IPS-NIHi11 (cell line): ENCODE results near the gene FUT7.
"Not testable (repeated sequence)": the region's sequence is repeated elsewhere in the genome, so short reads cannot be mapped to it uniquely, and the experiment has no call there.

ENCODE experiments used
- DNase-seq: peaks from one replicate; pipeline ENCODE4 v3.0.0; 2012; ENCODE audit warnings: mixed read lengths, low spot score

Gene FUT7

DNA sequence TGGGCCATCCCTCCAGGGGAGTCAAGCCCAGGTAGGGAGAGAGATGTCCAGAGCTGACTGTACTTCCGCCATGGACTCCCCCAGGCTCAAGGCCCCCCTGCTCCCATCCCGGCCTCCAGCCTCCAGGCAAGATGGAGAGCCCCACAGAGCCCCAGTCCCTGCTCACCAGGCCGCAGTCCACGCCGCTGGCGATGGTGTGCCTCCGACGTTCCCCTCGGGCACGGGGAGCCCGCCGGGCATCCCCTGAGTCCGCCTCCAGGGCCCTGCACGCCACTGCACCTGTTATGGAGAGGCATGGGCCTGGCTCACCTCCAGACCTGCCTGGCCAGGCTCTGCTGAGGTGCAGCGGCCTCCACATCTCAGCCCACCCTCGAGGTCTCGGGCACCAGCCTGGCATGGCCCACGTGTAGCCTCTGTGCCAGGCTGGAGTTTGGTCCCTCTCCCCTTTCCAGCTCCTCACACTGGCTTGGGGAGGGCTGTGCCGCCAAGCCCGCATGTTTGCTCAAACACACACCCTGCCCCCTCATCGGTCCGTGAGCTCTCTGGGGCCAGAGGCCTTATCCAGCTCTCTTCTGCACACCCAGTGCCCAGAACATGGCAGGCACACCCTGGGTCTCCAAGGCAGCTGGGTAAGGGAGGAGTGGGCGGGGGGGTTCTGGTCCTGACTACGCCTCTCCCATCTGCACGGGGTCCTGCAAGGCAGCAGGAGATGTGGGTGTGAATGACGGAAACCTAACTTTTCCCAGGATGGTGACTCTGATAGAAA lies 34.4 kb upstream of the FUT7 start:
- no peak for DNase-seq

DNA sequence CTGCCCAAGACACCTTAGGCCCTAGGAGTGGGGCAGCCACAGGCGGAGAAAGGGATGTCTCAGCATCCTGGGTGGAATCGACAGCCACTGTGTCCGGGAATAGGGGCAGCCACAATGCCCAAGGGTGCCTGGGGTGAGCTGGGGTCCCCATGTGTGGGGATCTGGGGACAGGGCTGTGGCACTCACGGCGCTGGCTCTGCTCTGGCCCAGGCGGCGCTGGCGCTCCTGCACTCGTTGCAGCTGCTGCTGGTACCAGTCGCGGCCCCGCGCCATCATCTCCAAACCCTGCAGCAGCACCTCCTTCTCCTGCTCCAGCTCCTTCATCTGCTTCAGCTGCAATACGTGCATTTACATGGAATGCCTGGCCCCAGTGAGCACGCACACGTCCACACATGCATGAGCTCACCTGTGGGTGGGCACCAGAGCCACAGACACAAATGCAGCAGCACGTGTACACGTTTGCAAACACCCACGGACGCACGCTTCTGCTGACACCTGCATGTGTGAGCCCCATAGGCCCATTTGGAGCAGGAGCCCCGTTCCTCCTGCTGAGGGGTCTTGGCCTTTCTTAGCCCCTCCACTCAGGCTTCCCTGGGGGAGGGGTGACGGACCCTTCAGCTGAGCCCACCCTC lies 33.6 kb upstream of the FUT7 start:
- DNase-seq = no peak

- no peak for DNase-seq
These were observed 32.9 kb upstream of the FUT7 start for GRCh38 chr9:137064880-137065164.

GRCh38 chr9:137064027-137064879 lies 32.4 kb upstream of the FUT7 start:
- DNase-seq = peak; percentile 83

GRCh38 chr9:137063311-137064026 lies 31.6 kb upstream of the FUT7 start:
- no peak for DNase-seq

DNA sequence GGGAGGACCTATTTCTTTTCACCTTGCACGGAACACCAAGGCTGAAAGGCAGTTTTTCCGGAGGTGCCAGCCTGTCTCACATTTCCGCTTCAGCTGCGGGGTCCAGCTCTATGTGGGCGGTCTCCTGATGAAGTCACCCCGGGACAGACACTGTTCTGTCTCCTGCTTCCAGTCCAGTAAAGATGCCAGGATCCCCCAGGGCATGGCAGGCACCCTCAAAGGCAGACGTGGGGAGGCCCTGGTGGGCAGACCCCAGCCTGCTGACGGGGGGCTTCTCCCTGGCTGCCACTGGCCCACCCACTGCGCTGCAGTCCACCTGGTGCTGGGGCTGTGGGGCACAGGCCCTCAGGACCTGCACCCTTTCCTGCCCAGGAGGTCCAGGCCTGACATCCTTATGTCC lies 30.9 kb upstream of the FUT7 start:
- not testable (repeated sequence) for DNase-seq

- DNase-seq = no peak
These were observed 30.5 kb upstream of the FUT7 start for GRCh38 chr9:137062384-137062783.

GRCh38 chr9:137058521-137059234 lies 26.8 kb upstream of the FUT7 start:
- no peak for DNase-seq

DNA sequence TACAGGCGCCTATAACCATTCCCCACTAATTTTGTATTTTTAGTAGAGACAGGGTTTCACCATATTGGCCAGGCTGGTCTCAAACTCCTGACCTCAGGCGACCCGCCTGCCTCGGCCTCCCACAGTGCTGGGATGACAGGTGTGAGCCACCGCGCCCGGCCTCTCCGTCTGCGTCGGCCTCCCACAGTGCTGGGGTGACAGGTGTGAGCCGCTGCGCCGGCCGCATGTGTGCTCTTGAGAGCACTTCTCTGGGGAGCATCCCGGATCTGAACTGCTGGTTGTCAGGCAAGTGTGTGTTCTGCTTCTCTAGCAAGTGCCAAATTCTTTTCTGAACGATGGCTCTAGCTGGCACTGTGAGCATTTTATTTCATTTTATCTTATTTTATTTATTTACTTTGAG lies 25.7 kb upstream of the FUT7 start:
- no peak for DNase-seq

- no peak for DNase-seq
These were observed 25.0 kb upstream of the FUT7 start for GRCh38 chr9:137056739-137057415.

DNA sequence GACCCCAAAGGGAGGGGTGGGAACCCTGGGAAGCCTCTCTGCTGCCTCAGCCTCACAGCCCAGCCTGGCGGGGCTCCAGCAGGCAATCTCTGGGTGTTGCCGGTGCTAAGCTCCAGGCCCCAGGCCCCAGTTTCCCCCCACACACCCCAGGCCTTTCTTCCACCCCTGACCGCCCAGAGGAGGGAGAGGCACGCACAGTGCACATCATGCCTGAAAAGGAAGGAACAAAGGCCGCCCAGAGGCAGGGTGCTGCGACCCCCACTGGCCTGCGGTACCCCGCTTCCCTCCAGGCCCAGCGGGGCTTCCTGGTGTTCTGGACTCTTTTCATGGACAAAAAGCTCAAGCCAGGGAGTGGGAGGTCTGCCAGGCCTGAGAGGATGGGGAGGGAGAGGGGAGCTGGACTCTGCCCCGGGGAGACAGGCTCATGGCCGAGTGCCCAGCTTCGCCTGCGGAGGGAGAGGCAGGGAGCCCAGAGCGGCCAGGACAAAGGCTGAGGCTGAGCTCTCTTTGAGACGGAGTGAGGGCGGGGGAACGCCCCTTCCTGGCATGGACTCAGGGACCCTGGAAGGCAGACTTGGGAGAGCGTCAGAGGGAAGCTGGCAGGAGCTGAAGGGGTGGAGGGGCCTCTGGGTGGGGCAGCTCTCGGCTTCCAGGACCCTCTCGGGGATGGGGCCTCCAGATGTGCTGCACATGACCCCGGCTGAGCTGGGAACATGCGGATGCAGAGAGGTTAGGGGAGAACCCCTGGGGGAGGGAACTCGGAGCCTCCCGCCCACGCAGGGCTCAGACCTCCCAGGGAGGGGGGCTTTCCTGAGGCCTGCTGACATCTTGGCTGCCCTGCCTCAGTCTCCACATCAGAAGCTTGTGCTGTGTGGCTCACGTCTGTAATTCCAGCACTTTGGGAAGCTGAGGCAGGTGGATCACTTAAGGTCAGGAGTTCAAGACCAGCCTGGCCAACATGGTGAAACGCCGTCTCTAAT lies 23.8 kb upstream of the FUT7 start:
- peak; percentile 53 for DNase-seq

- DNase-seq = no peak
These were observed 23.1 kb upstream of the FUT7 start for GRCh38 chr9:137054932-137055384.

DNA sequence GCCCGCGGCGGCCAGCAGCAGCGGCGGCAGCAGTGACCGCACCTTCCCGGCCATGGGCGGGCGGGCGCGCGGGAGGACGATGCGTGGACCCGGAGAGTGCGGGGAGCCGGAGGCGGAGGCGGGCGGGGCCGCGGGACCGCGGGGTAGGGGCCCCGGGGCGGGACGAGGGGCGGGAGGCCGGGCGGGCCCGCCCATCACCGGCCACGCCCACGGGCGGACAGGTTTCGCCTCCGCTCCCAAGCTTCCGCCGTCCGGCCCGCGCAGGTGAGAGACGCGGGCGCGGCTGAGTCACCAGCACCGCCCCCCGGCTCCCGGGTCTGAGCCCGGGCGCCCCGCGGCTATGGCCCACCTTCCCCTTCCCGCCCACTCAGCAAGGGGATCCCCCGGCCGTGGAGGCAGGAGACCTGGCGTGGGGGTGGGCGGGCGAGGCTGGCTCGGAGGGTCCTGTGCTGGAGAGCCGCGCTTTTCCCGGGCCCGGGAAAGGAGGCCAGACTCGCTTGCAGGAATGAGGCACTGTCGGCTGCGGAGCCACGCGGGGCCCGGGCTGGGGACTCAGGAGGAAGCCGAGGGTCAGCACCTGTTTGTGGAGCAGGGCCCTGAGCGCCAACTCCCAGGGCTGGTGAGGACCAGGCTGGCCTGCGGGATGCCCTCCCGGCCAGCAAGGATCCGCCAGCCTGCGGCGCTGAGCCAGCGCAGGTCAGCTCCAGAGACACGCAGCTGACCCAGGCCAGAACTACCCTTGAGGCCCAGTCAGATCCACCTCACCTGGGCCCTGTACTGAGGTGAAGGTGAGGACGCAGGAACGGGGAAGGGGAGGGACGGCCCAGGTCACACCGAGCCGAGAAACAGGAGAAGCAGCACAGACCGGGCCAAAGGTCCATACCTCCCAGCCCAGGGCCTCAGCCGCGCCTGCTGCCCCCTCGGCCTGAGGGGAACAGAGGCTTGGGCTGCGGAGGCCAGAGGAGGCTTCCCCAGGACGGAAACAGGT lies 22.4 kb upstream of the FUT7 start, which contains the start of gene ENTPD2:
ENTPD2 (minus strand) TSS at position 118 of the 988 bp plus-strand sequence; CDS start at position 54, 64 bp downstream.
- DNase-seq = peak; percentile 85

DNA sequence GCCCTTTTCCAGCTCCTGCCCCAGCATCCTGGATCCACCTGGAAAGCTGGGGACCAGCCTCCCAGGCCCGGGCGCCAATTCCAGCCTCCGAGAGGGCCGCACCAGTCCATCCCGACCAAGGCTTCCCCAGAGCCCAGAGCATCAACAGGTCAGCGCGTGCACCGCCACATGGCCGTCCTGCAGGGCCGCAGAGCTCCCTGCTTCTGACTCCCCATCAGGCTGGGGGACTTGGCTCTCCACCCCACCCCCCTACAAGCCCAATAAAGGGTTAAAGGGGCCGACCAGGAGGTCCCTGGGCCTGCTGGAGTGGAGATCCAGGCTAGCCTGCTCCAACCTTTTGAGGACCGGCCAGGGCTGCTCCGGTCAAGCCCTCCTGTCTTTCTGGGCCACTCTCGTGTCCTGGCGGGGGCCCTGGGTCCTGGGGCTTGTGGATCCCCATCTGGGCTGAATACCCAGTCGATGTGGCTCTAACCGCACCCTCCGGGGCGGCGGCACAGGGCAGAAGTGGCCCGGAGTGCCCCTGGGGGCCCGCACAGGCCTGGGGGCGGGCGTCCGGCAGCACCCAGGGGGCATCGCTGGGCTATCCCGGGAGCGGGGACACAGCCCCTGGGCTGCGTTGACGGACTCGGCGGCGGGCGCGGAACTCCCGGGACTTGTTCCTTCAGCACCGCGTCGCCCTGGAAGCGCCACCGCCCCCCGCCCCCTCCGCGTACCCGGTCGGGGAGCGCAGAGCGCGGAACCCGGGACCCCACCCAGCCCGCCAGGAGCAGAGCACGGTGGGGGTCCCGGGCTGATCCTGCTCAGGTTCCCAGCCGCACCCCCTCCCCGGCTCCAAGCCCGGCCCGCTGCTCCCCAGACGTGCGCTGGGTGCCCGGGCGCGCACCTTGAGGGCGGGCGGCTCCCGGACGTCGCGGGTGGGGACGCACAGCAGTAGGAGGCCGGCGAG lies 21.4 kb upstream of the FUT7 start:
- peak; percentile 58 for DNase-seq

- DNase-seq = no peak
These were observed 20.4 kb upstream of the FUT7 start for GRCh38 chr9:137052293-137052692.

DNA sequence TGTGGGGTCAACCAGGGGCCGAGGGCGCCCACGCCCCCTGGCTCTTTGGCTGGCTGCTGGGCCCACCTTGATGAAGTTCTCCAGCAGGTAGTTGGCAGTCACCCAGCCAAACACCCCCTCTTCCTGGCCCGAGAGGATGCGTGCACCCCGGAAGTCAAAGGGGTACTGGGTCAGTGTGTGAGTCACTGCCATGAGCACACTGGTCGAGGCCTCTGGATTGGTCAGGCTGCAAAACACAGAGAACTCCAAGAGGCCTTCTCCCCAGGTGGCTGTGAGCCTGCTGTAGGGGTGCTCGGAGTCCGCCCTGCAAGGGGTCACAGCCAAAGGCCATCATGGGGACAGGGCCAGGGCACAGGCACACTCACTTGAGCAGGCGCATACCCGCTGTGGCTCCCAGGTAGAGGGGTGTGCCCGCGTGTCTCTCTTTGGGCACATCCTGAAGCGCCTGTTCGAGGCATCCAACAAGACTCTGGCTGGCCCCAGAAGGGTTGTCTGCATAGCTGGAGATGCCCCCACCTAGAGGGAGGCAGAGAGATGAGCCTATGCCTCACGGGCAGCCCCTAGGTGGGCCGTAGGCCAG lies 19.3 kb upstream of the FUT7 start:
- no peak for DNase-seq

- peak; percentile 35 for DNase-seq
These were observed 18.7 kb upstream of the FUT7 start for GRCh38 chr9:137050570-137050969.
